GM18508 (cell line): ENCODE measurements around the gene BLTP2.

ENCODE experiments used
- ATAC-seq: cut with Tn5 transposase; IDR thresholded peaks from one replicate; pipeline ENCODE4 v1.9.1; 2021; ENCODE audit warnings: moderate number of reproducible peaks; ENCODE audit not compliant: insufficient read depth, unreplicated experiment

The BLTP2 gene

DNA sequence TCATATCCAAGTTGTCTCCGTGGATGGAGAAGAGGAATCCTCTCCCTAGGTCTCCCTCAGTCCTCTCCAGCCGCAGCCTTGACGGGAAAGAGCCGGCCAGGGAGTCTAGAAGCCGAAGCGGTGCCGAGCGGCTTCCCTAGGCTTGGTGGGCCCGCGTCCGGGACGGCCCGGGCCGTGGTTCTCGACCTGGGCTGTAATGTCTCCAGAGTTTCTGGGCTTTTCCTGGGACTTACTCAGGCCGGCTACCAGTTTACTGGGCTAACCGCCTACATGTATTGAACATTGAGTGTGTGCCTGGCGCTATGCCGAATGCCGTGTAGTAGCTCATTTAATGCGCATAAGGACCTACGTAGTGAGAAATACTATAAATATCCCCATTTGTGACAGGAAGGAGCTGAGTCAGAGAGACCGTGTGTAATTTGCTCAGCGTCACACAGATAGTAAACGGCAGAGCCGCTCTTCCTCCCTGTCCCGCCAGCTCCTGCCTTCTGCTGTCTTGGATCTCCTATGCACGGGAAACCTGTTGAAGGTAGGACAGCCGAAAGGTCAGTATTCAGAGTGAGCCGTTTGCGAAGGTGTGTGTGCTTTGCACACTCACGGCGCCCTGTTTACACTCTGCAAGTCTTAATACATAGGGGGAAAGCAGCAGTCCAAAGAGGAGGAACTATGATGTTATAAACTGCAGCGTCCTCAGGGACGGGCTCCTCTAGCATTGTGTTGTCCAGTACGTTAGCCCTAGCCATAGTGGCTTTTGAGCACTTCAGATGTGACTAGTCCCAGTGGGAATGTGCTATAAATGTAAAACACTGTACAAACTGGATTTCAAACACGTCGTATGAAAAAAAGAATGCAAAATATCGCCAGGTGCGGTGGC lies 45.4 kb downstream of the BLTP2 start:
- peak; percentile 23 for ATAC-seq

DNA sequence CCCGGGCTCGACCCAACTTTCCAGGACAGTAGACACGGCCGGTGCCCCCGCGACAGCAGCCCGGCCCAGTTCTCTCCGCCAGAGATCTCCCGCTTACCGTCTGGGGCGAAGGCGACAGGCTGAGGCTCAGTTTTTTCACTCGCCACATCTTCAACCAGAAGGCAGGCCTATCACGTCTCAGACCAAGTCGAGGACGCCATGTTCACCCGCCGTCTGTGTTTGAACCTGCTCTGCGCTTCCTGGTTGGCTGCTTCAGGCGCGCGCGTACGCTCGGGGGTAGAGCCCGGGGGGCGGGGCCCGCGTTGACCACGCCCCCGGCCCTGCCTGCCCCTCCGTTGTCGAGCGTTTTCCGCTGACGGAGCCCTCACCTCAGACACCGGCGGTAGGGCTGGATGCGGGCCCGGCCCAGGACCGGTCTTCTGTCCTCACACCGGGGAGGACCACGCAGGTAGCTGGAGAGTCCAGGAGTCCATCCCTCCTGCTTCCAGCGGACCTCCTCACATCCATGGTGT lies 46.1 kb downstream of the BLTP2 start, which contains the start of gene SPAG5:
Gene SPAG5, minus strand, starts transcription at position 227 of the 512 bp plus-strand sequence. Its CDS starts 79 bp downstream, at position 148.
- peak; percentile 50 for ATAC-seq

DNA sequence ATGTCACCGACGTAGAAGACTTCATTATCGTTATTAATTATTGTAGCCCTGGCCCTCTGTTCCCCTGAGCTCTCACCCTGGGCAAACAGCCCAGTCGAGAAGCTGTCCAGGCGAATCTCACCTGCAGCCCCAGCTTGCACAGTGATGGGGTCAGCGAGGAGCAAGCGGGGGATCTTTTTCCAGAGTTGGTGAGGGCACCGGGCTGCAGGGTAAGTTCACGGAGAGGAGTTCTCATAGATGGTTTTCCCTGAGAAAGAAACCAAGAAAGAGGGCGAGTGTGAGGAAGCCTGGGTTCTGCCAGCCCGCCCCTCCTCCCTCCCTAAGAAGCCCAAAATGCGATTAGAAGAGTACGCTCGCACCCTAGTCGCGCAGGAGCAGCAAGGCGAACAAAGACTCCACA lies 46.6 kb downstream of the BLTP2 start:
- ATAC-seq: no peak

DNA sequence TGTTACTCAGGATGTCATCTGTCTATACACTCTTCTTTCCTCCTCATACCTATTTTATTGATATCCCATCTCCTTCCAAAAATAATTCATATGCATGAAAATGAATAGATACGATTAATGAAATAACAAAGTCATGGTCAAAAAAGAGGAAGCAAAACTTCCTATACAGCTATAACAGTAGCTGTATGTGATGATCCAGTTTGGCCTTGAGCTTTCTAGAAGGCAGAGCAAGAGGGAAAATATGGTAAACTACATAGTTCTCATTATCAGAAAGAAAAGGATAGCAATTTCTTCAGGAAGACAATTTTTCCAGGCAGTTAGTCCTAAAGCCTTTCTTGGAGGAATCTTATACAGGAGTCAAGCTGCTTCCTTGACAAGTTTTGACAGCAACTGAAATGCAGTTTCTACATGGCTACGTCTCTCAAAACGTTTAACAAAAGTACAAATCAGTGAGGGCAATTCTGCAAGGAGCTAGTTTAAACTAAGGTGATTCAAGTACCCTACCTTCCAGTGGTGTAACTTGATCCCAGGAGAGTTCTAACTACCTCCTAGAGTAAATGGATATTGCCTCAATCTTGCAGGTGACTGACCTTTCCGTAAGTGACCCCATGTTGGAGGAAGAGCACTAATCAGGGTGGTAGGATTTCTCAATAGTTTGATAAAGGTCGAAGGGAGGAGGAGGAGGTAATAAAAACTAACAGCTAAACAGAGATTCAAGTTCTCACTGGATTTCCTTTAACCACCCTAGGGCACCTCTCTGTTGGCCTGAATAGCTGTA lies 47.2 kb downstream of the BLTP2 start:
- no peak for ATAC-seq
